GM12875 (cell line): Measurements from ENCODE around the gene CPNE9.

Source experiments
- H3K4me3 ChIP-seq: one replicate; pipeline ENCODE4 v1.5.1; 2011; ENCODE audit warnings: low read depth, low read length, control low read depth
- CTCF ChIP-seq: IDR thresholded peaks from 2 replicates; pipeline ENCODE4 v1.5.1; 2011; ENCODE audit warnings: low read depth, mild to moderate bottlenecking, control low read depth, inconsistent platforms, low read length, moderate library complexity, borderline replicate concordance; ENCODE audit not compliant: insufficient read depth

The CPNE9 gene

GRCh38 chr3:9703736-9704346 lies at the start of gene CPNE9:
Gene CPNE9, plus strand, starts transcription at chr3:9703833. Its CDS starts 164 bp downstream, at chr3:9703997.
- TF ChIP-seq CTCF, result no peak
- H3K4me3 ChIP-seq, result no peak within 1 kb of the TSS

- no peak overlapping the region for H3K4me3 ChIP-seq
These were observed 43.8 kb upstream of the CPNE9 start for GRCh38 chr3:9659849-9660248.

GRCh38 chr3:9660972-9661371 lies 42.7 kb upstream of the CPNE9 start:
- TF ChIP-seq CTCF, result no peak
- H3K4me3 ChIP-seq, result no peak overlapping the region

More at GRCh38 chr3:9659849-9660248, 43.8 kb upstream of the CPNE9 start:
- no peak for TF ChIP-seq CTCF

- no peak for TF ChIP-seq CTCF
These were observed 39.4 kb upstream of the CPNE9 start for GRCh38 chr3:9664119-9664751.

GRCh38 chr3:9666704-9667445 lies 36.8 kb upstream of the CPNE9 start:
- H3K4me3 ChIP-seq, result no peak overlapping the region
- no peak for TF ChIP-seq CTCF

More at GRCh38 chr3:9664119-9664751, 39.4 kb upstream of the CPNE9 start:
- no peak overlapping the region for H3K4me3 ChIP-seq

GRCh38 chr3:9669277-9669676 lies 34.4 kb upstream of the CPNE9 start:
- H3K4me3 ChIP-seq, result no peak overlapping the region
- no peak for TF ChIP-seq CTCF
